DOHH2 (cell line): ENCODE measurements around the gene FLG2.

ENCODE experiments used
- H3F3A ChIP-seq: fragments of 200-600 bp; sonication (generic), shearing (Covaris generic); 2 replicates; pipeline ENCODE4 v1.6.0; 2016; ENCODE audit warnings: antibody characterized with exemption, mild to moderate bottlenecking; ENCODE audit not compliant: control insufficient read depth, insufficient read depth
- H3K27ac ChIP-seq: fragments of 200-600 bp; sonication (generic); 2 replicates; pipeline ENCODE4 v1.5.1; 2014; ENCODE audit warnings: low read depth, mild to moderate bottlenecking, low read length, moderate library complexity
- H3K27me3 ChIP-seq: fragments of 200-600 bp; sonication (generic); 2 replicates; pipeline ENCODE4 v1.6.1; 2014; ENCODE audit warnings: mild to moderate bottlenecking, low read length, mixed read lengths; ENCODE audit not compliant: control insufficient read depth
- H3K36me3 ChIP-seq: fragments of 200-600 bp; sonication (generic); 2 replicates; pipeline ENCODE4 v1.6.1; 2014; ENCODE audit warnings: mild to moderate bottlenecking, low read length, moderate library complexity, mixed read lengths; ENCODE audit not compliant: control insufficient read depth
- H3K4me1 ChIP-seq: fragments of 200-600 bp; sonication (generic); 2 replicates; pipeline ENCODE4 v1.6.1; 2014; ENCODE audit warnings: mild to moderate bottlenecking, low read length, mixed read lengths; ENCODE audit not compliant: control insufficient read depth
- H3K4me2 ChIP-seq: fragments of 200-600 bp; sonication (generic); 2 replicates; pipeline ENCODE4 v1.6.0; 2014; ENCODE audit warnings: mild to moderate bottlenecking, low read length, moderate library complexity
- H3K4me3 ChIP-seq: fragments of 200-600 bp; sonication (generic); 2 replicates; pipeline ENCODE4 v1.5.1; 2014; ENCODE audit warnings: mild to moderate bottlenecking, low read length, mixed read lengths
- H3K79me2 ChIP-seq: fragments of 200-600 bp; sonication (generic); 2 replicates; pipeline ENCODE4 v1.6.1; 2014; ENCODE audit warnings: mild to moderate bottlenecking, low read length, mixed read lengths; ENCODE audit not compliant: control insufficient read depth
- H3K9me2 ChIP-seq: fragments of 200-600 bp; sonication (generic); replicated peaks from 2 replicates; pipeline ENCODE4 v1.6.1; 2014; ENCODE audit warnings: mild to moderate bottlenecking, low read length, mixed read lengths; ENCODE audit not compliant: control insufficient read depth
- H3K9me3 ChIP-seq: fragments of 200-600 bp; sonication (generic); 2 replicates; pipeline ENCODE4 v1.6.1; 2014; ENCODE audit warnings: antibody characterized with exemption, low read length, mixed read lengths; ENCODE audit not compliant: control insufficient read depth, insufficient read depth
- H4K20me1 ChIP-seq: fragments of 200-600 bp; sonication (generic); 2 replicates; pipeline ENCODE4 v1.6.0; 2014; ENCODE audit warnings: low read depth, mild to moderate bottlenecking, antibody characterized with exemption, low read length, moderate library complexity; ENCODE audit not compliant: control insufficient read depth, insufficient read depth
- CTCF ChIP-seq: fragments of 200-600 bp; sonication (generic); IDR thresholded peaks from one replicate; pipeline ENCODE4 v1.5.1; 2014; ENCODE audit warnings: antibody characterized with exemption, mild to moderate bottlenecking, low read depth, low read length; ENCODE audit not compliant: poor library complexity, severe bottlenecking
- EZH2phosphoT487 ChIP-seq: fragments of 200-600 bp; sonication (generic); IDR thresholded peaks from 2 replicates; pipeline ENCODE4 v1.6.1; 2017; ENCODE audit warnings: borderline replicate concordance, mild to moderate bottlenecking, antibody characterized with exemption, low read length, moderate library complexity, mixed read lengths

The FLG2 gene

GRCh38 chr1:152344438-152344837 is 15.4 kb downstream of the FLG2 start:
- H3K4me3 ChIP-seq, result no peak overlapping the region
- TF ChIP-seq CTCF (no peak), EZH2phosphoT487 (no peak)
- H3K4me2 ChIP-seq, result no peak overlapping the region
- no peaks in the 10 kb centered on the region for H3K9me3 ChIP-seq
- no peaks in the 10 kb centered on the region for H3K36me3 ChIP-seq
- peaks cover 5% of the 10 kb centered on the region; the same call in 1 of the 2 replicates for H3K27me3 ChIP-seq
- H3K9me2 ChIP-seq, result no peaks in the 10 kb centered on the region
- H3K27ac ChIP-seq, result no peak overlapping the region
- H3K4me1 ChIP-seq, result no peaks in the 10 kb centered on the region
- H3K79me2 ChIP-seq, result no peaks in the 10 kb centered on the region
- no peaks in the 10 kb centered on the region for H4K20me1 ChIP-seq
- no peaks in the 10 kb centered on the region for H3F3A ChIP-seq

- H3K9me3 ChIP-seq, result no peaks in the 10 kb centered on the region
- H3K4me3 ChIP-seq, result no peak overlapping the region
- no peak overlapping the region for H3K27ac ChIP-seq
- no peaks in the 10 kb centered on the region for H3K4me1 ChIP-seq
- no peak overlapping the region for H3K4me2 ChIP-seq
- peaks cover 5% of the 10 kb centered on the region; the same call in 1 of the 2 replicates for H3K27me3 ChIP-seq
- H3K36me3 ChIP-seq, result no peaks in the 10 kb centered on the region
- H3K9me2 ChIP-seq, result no peaks in the 10 kb centered on the region
- no peaks in the 10 kb centered on the region for H4K20me1 ChIP-seq
- H3K79me2 ChIP-seq, result no peaks in the 10 kb centered on the region
- TF ChIP-seq CTCF (no peak), EZH2phosphoT487 (no peak)
- H3F3A ChIP-seq, result no peaks in the 10 kb centered on the region
These were observed 16.8 kb downstream of the FLG2 start for GRCh38 chr1:152343006-152343405.

GRCh38 chr1:152335399-152335798 is 24.4 kb downstream of the FLG2 start:
- Histone ChIP-seq H3K36me3 (no peaks in the 10 kb centered on the region), H3K4me1 (no peaks in the 10 kb centered on the region), H3K4me3 (no peak overlapping the region), H3K9me3 (no peaks in the 10 kb centered on the region), H3K79me2 (no peaks in the 10 kb centered on the region), H3K4me2 (no peak overlapping the region), H3K9me2 (no peaks in the 10 kb centered on the region), H3F3A (no peaks in the 10 kb centered on the region), H3K27me3 (no peaks in the 10 kb centered on the region), H4K20me1 (no peaks in the 10 kb centered on the region), H3K27ac (no peak overlapping the region)
- TF ChIP-seq CTCF (no peak), EZH2phosphoT487 (no peak)
